ENCODE data around the gene TBC1D4. TPM values are rescaled to one million over a fixed set of nuclear protein-coding genes. Genes with fewer than 3 reads are reported as not detected.

The TBC1D4 gene
- polyA plus RNA-seq, 1 experiment = 16.4 TPM

DNA sequence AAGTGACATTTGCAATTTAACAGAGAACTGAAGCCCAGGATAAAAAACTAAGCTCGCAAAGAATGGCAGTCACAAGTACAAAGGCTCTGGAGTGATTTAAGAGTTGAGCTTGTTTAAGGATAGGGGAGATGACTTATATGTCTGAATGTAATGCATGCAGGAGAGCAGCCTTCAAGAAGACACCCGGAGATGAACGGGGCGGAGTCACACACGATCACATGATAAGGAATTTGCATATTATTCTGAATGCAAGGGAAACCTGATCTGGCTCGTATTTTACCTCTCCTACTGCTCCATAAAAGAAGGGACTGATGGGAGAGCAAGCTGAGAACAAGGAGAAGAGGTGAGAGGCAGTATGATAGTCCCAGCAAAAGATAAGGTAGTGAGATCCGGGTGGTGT is 12.9 kb downstream of the TBC1D4 start:
- TF ChIP-seq, protein P1, sequence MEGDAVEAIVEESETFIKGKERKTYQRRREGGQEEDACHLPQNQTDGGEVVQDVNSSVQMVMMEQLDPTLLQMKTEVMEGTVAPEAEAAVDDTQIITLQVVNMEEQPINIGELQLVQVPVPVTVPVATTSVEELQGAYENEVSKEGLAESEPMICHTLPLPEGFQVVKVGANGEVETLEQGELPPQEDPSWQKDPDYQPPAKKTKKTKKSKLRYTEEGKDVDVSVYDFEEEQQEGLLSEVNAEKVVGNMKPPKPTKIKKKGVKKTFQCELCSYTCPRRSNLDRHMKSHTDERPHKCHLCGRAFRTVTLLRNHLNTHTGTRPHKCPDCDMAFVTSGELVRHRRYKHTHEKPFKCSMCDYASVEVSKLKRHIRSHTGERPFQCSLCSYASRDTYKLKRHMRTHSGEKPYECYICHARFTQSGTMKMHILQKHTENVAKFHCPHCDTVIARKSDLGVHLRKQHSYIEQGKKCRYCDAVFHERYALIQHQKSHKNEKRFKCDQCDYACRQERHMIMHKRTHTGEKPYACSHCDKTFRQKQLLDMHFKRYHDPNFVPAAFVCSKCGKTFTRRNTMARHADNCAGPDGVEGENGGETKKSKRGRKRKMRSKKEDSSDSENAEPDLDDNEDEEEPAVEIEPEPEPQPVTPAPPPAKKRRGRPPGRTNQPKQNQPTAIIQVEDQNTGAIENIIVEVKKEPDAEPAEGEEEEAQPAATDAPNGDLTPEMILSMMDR (IDR thresholded peaks at IDR 0.05; ENCODE audit: insufficient read depth, low read depth, low read length) = no peak
- POLR2A ChIA-PET = no interaction called here
- Histone ChIP-seq H3K36me3 (ENCODE audit: control insufficient read depth, insufficient read depth, low read length) (no peaks in the 10 kb centered on the region), H3K27me3 (ENCODE audit: control insufficient read depth, insufficient read depth, low read length) (no peaks in the 10 kb centered on the region), H3K4me3 (ENCODE audit: low read depth, low read length) (no peak overlapping the region)
- DNase-seq (ENCODE audit: low read depth) = no peak
- CTCF ChIA-PET = interaction anchor here (1.4 kb wide), 1 partner anchor 13 kb away, joined by 8 read pairs; the partner anchor contains the start of gene TBC1D4

- POLR2A ChIA-PET = interaction anchor here (0.7 kb wide), 1 partner anchor 12 kb away, joined by 3 read pairs; no protein-coding TSS in a partner anchor
- TF ChIP-seq, protein P1 (IDR thresholded peaks at IDR 0.05; ENCODE audit: insufficient read depth, low read depth, low read length) = no peak
- Histone ChIP-seq H3K4me3 (ENCODE audit: low read depth, low read length) (no peak overlapping the region), H3K27me3 (ENCODE audit: control insufficient read depth, insufficient read depth, low read length) (no peaks in the 10 kb centered on the region), H3K36me3 (ENCODE audit: control insufficient read depth, insufficient read depth, low read length) (no peaks in the 10 kb centered on the region)
- no peak for DNase-seq (ENCODE audit: low read depth)
- CTCF ChIA-PET = interaction anchor here (1.1 to 1.4 kb wide), 2 partner anchors 13 to 96 kb away, joined by 5 to 8 read pairs; partner anchors contain the start of gene TBC1D4
Measured at GRCh38 chr13:75468602-75469001, 13.4 kb downstream of the TBC1D4 start.

DNA sequence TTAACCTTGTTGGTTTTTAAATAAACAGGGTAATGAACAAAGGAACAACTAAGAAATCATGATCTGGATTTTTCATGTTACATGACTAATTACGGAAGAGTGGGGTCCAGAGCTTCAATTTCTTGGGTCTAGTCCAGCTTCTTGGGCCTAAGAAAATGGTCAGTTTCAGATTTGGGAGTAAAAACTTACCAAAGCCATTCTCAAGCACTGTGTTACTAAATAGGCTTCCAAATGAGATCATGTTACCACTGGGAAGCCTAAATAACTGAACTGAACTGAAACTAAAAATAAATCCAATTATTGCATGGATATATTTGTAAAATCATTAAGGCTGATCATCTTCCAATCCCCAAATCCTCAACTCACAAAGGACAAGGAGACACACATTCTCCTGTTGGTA is 13.9 kb downstream of the TBC1D4 start:
- ChIA-PET CTCF (interaction anchor here (1.1 to 1.4 kb wide), 2 partner anchors 14 to 96 kb away, joined by 5 to 8 read pairs; partner anchors contain the start of gene TBC1D4), POLR2A (interaction anchor here (0.7 kb wide), 1 partner anchor 11 kb away, joined by 3 read pairs; no protein-coding TSS in a partner anchor)
- Histone ChIP-seq H3K27me3 (ENCODE audit: control insufficient read depth, insufficient read depth, low read length) (no peaks in the 10 kb centered on the region), H3K36me3 (ENCODE audit: control insufficient read depth, insufficient read depth, low read length) (no peaks in the 10 kb centered on the region), H3K4me3 (ENCODE audit: low read depth, low read length) (no peak overlapping the region)
- TF ChIP-seq, protein P1 (IDR thresholded peaks at IDR 0.05; ENCODE audit: insufficient read depth, low read depth, low read length) = no peak
- no peak for DNase-seq (ENCODE audit: low read depth)

- ChIA-PET POLR2A (no interaction called here), CTCF (interaction anchor here (0.6 to 1.0 kb wide), 2 partner anchors 27 to 50 kb away, joined by 3 read pairs; no protein-coding TSS in a partner anchor)
- H3K4me3 ChIP-seq (ENCODE audit: low read depth, low read length) = no peak overlapping the region
- TF ChIP-seq, protein P1 (IDR thresholded peaks at IDR 0.05; ENCODE audit: insufficient read depth, low read depth, low read length) = no peak
- no peaks in the 10 kb centered on the region for H3K27me3 ChIP-seq (ENCODE audit: control insufficient read depth, insufficient read depth, low read length)
- no peak for DNase-seq (ENCODE audit: low read depth)
- H3K36me3 ChIP-seq (ENCODE audit: control insufficient read depth, insufficient read depth, low read length) = no peaks in the 10 kb centered on the region
Measured at GRCh38 chr13:75467040-75467728, 14.8 kb downstream of the TBC1D4 start.

DNA sequence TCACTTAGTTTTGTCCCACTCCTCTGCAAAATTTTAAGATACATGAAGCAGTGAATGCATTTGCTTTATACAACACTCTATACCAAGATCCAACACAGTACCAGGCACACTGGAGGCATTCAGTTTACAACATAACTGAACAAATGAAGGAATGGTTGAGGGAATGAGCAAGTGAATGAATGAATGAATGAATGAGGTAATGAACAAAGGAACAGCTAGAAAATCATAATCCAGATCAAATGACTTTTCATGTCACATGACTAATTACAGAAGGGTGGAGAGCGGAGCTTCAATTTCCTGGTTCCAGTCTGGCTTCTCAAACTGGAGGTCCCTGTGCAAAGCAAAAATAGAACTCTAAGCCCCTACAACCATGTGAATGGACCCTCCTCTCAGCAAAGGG is 16.7 kb downstream of the TBC1D4 start:
- TF ChIP-seq, protein P1 (IDR thresholded peaks at IDR 0.05; ENCODE audit: insufficient read depth, low read depth, low read length) = no peak
- Histone ChIP-seq H3K4me3 (ENCODE audit: low read depth, low read length) (no peak overlapping the region), H3K27me3 (ENCODE audit: control insufficient read depth, insufficient read depth, low read length) (no peaks in the 10 kb centered on the region), H3K36me3 (ENCODE audit: control insufficient read depth, insufficient read depth, low read length) (no peaks in the 10 kb centered on the region)
- ChIA-PET POLR2A (no interaction called here), CTCF (interaction anchor here (0.8 kb wide), 1 partner anchor 14 kb away, joined by 4 read pairs; no protein-coding TSS in a partner anchor)
- DNase-seq (ENCODE audit: low read depth) = no peak

All from BJ (cell line).